OCI-LY1 (cell line): ENCODE results near the gene NFIA.

Source experiments
- H2AFZ ChIP-seq: fragments of 200-600 bp; sonication (generic), shearing (Covaris generic); 2 replicates; pipeline ENCODE4 v1.6.0; 2014; ENCODE audit warnings: antibody characterized with exemption, mild to moderate bottlenecking, low read length
- H3F3A ChIP-seq: fragments of 200-600 bp; sonication (generic), shearing (Covaris generic); 2 replicates; pipeline ENCODE4 v1.6.0; 2014; ENCODE audit warnings: mild to moderate bottlenecking, antibody characterized with exemption, low read length, moderate library complexity; ENCODE audit not compliant: insufficient read depth
- H3K27ac ChIP-seq: fragments of 200-600 bp; sonication (generic); 2 replicates; pipeline ENCODE4 v1.5.1; 2014; ENCODE audit warnings: low read length, mixed run types, mild to moderate bottlenecking, low read depth; ENCODE audit not compliant: poor library complexity, severe bottlenecking
- H3K27me3 ChIP-seq: fragments of 200-600 bp; sonication (generic); 2 replicates; pipeline ENCODE4 v1.6.0; 2014; ENCODE audit warnings: antibody characterized with exemption, mild to moderate bottlenecking, low read length, moderate library complexity; ENCODE audit not compliant: insufficient read depth
- H3K36me3 ChIP-seq: fragments of 200-600 bp; sonication (generic); 2 replicates; pipeline ENCODE4 v1.6.1; 2014; ENCODE audit warnings: mild to moderate bottlenecking, antibody characterized with exemption, low read length, moderate library complexity, mixed read lengths; ENCODE audit not compliant: insufficient read depth
- H3K4me1 ChIP-seq: fragments of 200-600 bp; sonication (generic); 2 replicates; pipeline ENCODE4 v1.5.1; 2014; ENCODE audit warnings: mild to moderate bottlenecking, low read length, moderate library complexity; ENCODE audit not compliant: insufficient read depth, severe bottlenecking
- H3K4me2 ChIP-seq: fragments of 200-600 bp; sonication (generic), shearing (Covaris generic); 2 replicates; pipeline ENCODE4 v1.6.1; 2014; ENCODE audit warnings: low read length
- H3K4me3 ChIP-seq: fragments of 200-600 bp; sonication (generic); 2 replicates; pipeline ENCODE4 v1.5.1; 2014; ENCODE audit warnings: low read length, low read depth, mild to moderate bottlenecking, mixed read lengths; ENCODE audit not compliant: poor library complexity, severe bottlenecking
- H3K79me2 ChIP-seq: fragments of 200-600 bp; shearing (Covaris generic); 2 replicates; pipeline ENCODE4 v1.6.1; 2016; ENCODE audit warnings: mixed run types, low read length, mixed read lengths; ENCODE audit not compliant: insufficient read depth
- H3K9ac ChIP-seq: fragments of 200-600 bp; sonication (generic), shearing (Covaris generic); 2 replicates; pipeline ENCODE4 v1.6.1; 2014; ENCODE audit warnings: mild to moderate bottlenecking, low read length, mixed read lengths
- H3K9me2 ChIP-seq: fragments of 200-600 bp; sonication (generic), shearing (Covaris generic); 2 replicates; pipeline ENCODE4 v1.6.1; 2014; ENCODE audit warnings: low read depth, mild to moderate bottlenecking, low read length, mixed read lengths
- H3K9me3 ChIP-seq: fragments of 200-600 bp; shearing (Covaris generic); 2 replicates; pipeline ENCODE4 v1.6.1; 2014; ENCODE audit warnings: low read length, mixed read lengths
- H4K20me1 ChIP-seq: fragments of 200-600 bp; sonication (generic), shearing (Covaris generic); 2 replicates; pipeline ENCODE4 v1.6.0; 2016; ENCODE audit warnings: mild to moderate bottlenecking, low read length; ENCODE audit not compliant: insufficient read depth
- CTCF ChIP-seq: fragments of 200-600 bp; sonication (generic), shearing (Covaris generic); IDR thresholded peaks from 2 replicates; pipeline ENCODE4 v1.5.1; 2017; ENCODE audit warnings: mild to moderate bottlenecking, antibody characterized with exemption, low read length, moderate library complexity, mixed read lengths
- EZH2 ChIP-seq: fragments of 200-600 bp; sonication (generic), shearing (Covaris generic); IDR thresholded peaks from 2 replicates; pipeline ENCODE4 v1.8.0; 2017; ENCODE audit warnings: borderline replicate concordance, mixed run types, mild to moderate bottlenecking, antibody characterized with exemption, low read length, moderate library complexity, mixed read lengths

The NFIA gene

GRCh38 chr1:61132176-61132638 lies 49.8 kb downstream of the NFIA start:
- H3K4me1 ChIP-seq, result peaks cover 43% of the 10 kb centered on the region
- H3K9me3 ChIP-seq, result no peaks in the 10 kb centered on the region
- no peaks in the 10 kb centered on the region for H3K9me2 ChIP-seq
- H3K4me2 ChIP-seq, result no peak overlapping the region
- peaks cover 3% of the 10 kb centered on the region; the same call in 1 of the 2 replicates for H3K36me3 ChIP-seq
- no peak overlapping the region for H3K27ac ChIP-seq
- H3K27me3 ChIP-seq, result no peaks in the 10 kb centered on the region
- no peak overlapping the region for H3K9ac ChIP-seq
- H3K79me2 ChIP-seq, result 0 out of 2 replicates have a peak, but pooled peaks cover 4% of the 10 kb centered on the region
- H4K20me1 ChIP-seq, result no peaks in the 10 kb centered on the region
- H3F3A ChIP-seq, result no peaks in the 10 kb centered on the region
- no peak overlapping the region for H3K4me3 ChIP-seq
- TF ChIP-seq EZH2, result no peak
- no peak for TF ChIP-seq CTCF
- no peak overlapping the region for H2AFZ ChIP-seq

GRCh38 chr1:61132645-61133334 lies 50.4 kb downstream of the NFIA start:
- Histone ChIP-seq H3K27ac (no peak overlapping the region), H3K4me2 (no peak overlapping the region), H3K9me3 (no peaks in the 10 kb centered on the region)

GRCh38 chr1:61133335-61134019 lies 51.1 kb downstream of the NFIA start:
- Histone ChIP-seq H3K4me3 (no peak overlapping the region), H3K9me2 (no peaks in the 10 kb centered on the region), H3K4me1 (peaks cover 43% of the 10 kb centered on the region), H3K4me2 (no peak overlapping the region), H3K9ac (no peak overlapping the region), H2AFZ (no peak overlapping the region), H3F3A (no peaks in the 10 kb centered on the region), H4K20me1 (no peaks in the 10 kb centered on the region), H3K27ac (no peak overlapping the region), H3K9me3 (no peaks in the 10 kb centered on the region), H3K27me3 (no peaks in the 10 kb centered on the region), H3K36me3 (peaks cover 3% of the 10 kb centered on the region; the same call in 1 of the 2 replicates), H3K79me2 (0 out of 2 replicates have a peak, but pooled peaks cover 4% of the 10 kb centered on the region)
- TF ChIP-seq EZH2 (no peak), CTCF (no peak)

More at GRCh38 chr1:61132645-61133334, 50.4 kb downstream of the NFIA start:
- H3K4me1 ChIP-seq, result peaks cover 43% of the 10 kb centered on the region
- no peak overlapping the region for H3K4me3 ChIP-seq
- no peak overlapping the region for H2AFZ ChIP-seq
- H3K9me2 ChIP-seq, result no peaks in the 10 kb centered on the region
- no peaks in the 10 kb centered on the region for H3K27me3 ChIP-seq
- H3F3A ChIP-seq, result no peaks in the 10 kb centered on the region
- 0 out of 2 replicates have a peak, but pooled peaks cover 4% of the 10 kb centered on the region for H3K79me2 ChIP-seq
- TF ChIP-seq EZH2 (no peak), CTCF (no peak)
- H4K20me1 ChIP-seq, result no peaks in the 10 kb centered on the region
- H3K9ac ChIP-seq, result no peak overlapping the region
- peaks cover 3% of the 10 kb centered on the region; the same call in 1 of the 2 replicates for H3K36me3 ChIP-seq
